HepG2 (cell line): Measurements from ENCODE around the gene LRSAM1. TPM values are rescaled to one million over a fixed set of nuclear protein-coding genes. Genes with fewer than 3 reads are reported as not detected.

Source experiments
- ATAC-seq: fragments of 200-7000 bp; cut with Tn5 transposase; 3 replicates; pipeline ENCODE4 v1.9.1; 2020; ENCODE audit warnings: mild to moderate bottlenecking, moderate library complexity
- BruUV-seq: library from RNA; stranded (reverse); fragments of 400-500 nt; replicated peaks from 2 replicates; lab custom pipeline; 2021; lab: Mats Ljungman, UMichigan
- CTCF ChIA-PET: fragments of 300-600 bp; formaldehyde crosslinking; extraction: SDS; loops from one replicate; lab custom pipeline; 2021; ENCODE audit warnings: low total read pairs, inconsistent platforms, low intra/inter-chr PET ratio; lab: Yijun Ruan, JAX
- POLR2A ChIA-PET: fragments of 350-600 bp; sonication (Branson Sonifier 250); formaldehyde crosslinking; loops from one replicate; lab custom pipeline; 2020; ENCODE audit warnings: antibody characterized with exemption, inconsistent platforms; lab: Yijun Ruan, JAX
- DNase-seq: peaks from one replicate; pipeline ENCODE4 v3.0.0-alpha.2; 2015; ENCODE audit warnings: low spot score
- FAIRE-seq: peaks from 3 replicates; lab custom pipeline; 2011; peaks lifted over from hg19 to GRCh38; lab: Jason Lieb, UNC
- H2AFZ ChIP-seq: one replicate; pipeline ENCODE4 v1.6.1; 2011; ENCODE audit warnings: low read length, inconsistent platforms
- H3K27ac ChIP-seq: fragments of 300-600 bp; 3 replicates; pipeline ENCODE4 v1.8.0; 2011; ENCODE audit warnings: mixed run types, mild to moderate bottlenecking, mixed read lengths, low read length, inconsistent platforms; ENCODE audit not compliant: insufficient read depth; ENCODE audit errors: extremely low read length
- H3K27me3 ChIP-seq, 2 experiments: fragments of 200-600 bp in 1 of 2; 2 replicates in 1 of 2; 3 replicates in 1 of 2; pipeline versions ENCODE4 v1.6.0 to v1.8.0; 2011; ENCODE audit warnings: low read length in 2 of 2, mild to moderate bottlenecking in 2 of 2, moderate library complexity in 2 of 2, inconsistent platforms in 1 of 2; ENCODE audit not compliant: insufficient read depth in 2 of 2, control insufficient read depth in 1 of 2
- H3K36me3 ChIP-seq, 2 experiments: fragments of 200-600 bp in 1 of 2; replicated peaks in 1 of 2; 2 replicates in 1 of 2; 3 replicates in 1 of 2; pipeline versions ENCODE4 v1.5.1 to v1.8.0; 2011; ENCODE audit warnings: low read length in 2 of 2, inconsistent platforms in 1 of 2; ENCODE audit not compliant: insufficient read depth in 2 of 2, control insufficient read depth in 1 of 2
- H3K4me1 ChIP-seq: 2 replicates; pipeline ENCODE4 v1.5.1; 2012; ENCODE audit warnings: low read length, inconsistent platforms; ENCODE audit not compliant: insufficient read depth
- H3K4me2 ChIP-seq: 2 replicates; pipeline ENCODE4 v1.6.0; 2011; ENCODE audit warnings: low read depth, low read length, inconsistent platforms
- H3K4me3 ChIP-seq, 3 experiments: fragments of 200-600 bp in 1 of 3; sonication (generic), shearing (Covaris generic) in 1 of 3; replicated peaks in 1 of 3; 2 replicates each; pipeline ENCODE4 v1.5.1; 2011 to 2016; ENCODE audit warnings: low read length in 3 of 3, inconsistent platforms in 2 of 3, low read depth in 2 of 3, mild to moderate bottlenecking in 2 of 3, control low read depth in 1 of 3, mixed read lengths in 1 of 3; ENCODE audit not compliant: insufficient read depth in 1 of 3
- H3K79me2 ChIP-seq: one replicate; pipeline ENCODE4 v1.6.1; 2011; ENCODE audit warnings: low read length, inconsistent platforms; ENCODE audit not compliant: insufficient read depth
- H3K9ac ChIP-seq: 2 replicates; pipeline ENCODE4 v1.6.0; 2011; ENCODE audit warnings: mild to moderate bottlenecking, low read depth, low read length, inconsistent platforms; ENCODE audit not compliant: insufficient read depth
- H3K9me3 ChIP-seq: 2 replicates; pipeline ENCODE4 v1.5.1; 2012; ENCODE audit warnings: mild to moderate bottlenecking, low read length
- H4K20me1 ChIP-seq: 2 replicates; pipeline ENCODE4 v1.6.0; 2011; ENCODE audit warnings: inconsistent platforms, mild to moderate bottlenecking, low read length, moderate library complexity; ENCODE audit not compliant: insufficient read depth
- ADNP ChIP-seq: sonication (generic); formaldehyde crosslinking; IDR thresholded peaks from 2 replicates; pipeline ENCODE4 v1.4.0; 2020; ENCODE audit warnings: missing genetic modification reagents
- BCL6 ChIP-seq: IDR thresholded peaks from 2 replicates; pipeline ENCODE4 v1.6.1; 2016; ENCODE audit warnings: missing genetic modification reagents, missing compliant biosample characterization
- DR1 ChIP-seq: sonication (generic); formaldehyde crosslinking; IDR thresholded peaks from 2 replicates; pipeline ENCODE4 v1.8.0; 2021; ENCODE audit warnings: mild to moderate bottlenecking, missing genetic modification reagents, inconsistent platforms
- E2F1 ChIP-seq: sonication (generic); formaldehyde crosslinking; IDR thresholded peaks from 2 replicates; pipeline ENCODE4 v1.5.0; 2020; ENCODE audit warnings: missing genetic modification reagents
- IKZF4 ChIP-seq: sonication (generic); formaldehyde crosslinking; IDR thresholded peaks from 2 replicates; pipeline ENCODE4 v1.5.1; 2020; ENCODE audit warnings: borderline replicate concordance, mild to moderate bottlenecking, low read depth, missing genetic modification reagents; ENCODE audit errors: not compliant biosample characterization
- PHF20 ChIP-seq: sonication (generic); formaldehyde crosslinking; IDR thresholded peaks from 2 replicates; pipeline ENCODE4 v1.5.0; 2020; ENCODE audit warnings: mild to moderate bottlenecking, missing genetic modification reagents
- SMAD9 ChIP-seq: sonication (generic); formaldehyde crosslinking; IDR thresholded peaks from 2 replicates; pipeline ENCODE4 v1.5.1; 2020; ENCODE audit warnings: mild to moderate bottlenecking, missing genetic modification reagents
- TBL1XR1 ChIP-seq: fragments of 150-350 bp; IDR thresholded peaks from 2 replicates; pipeline ENCODE4 v1.6.1; 2014; ENCODE audit warnings: borderline replicate concordance, low read length; ENCODE audit not compliant: partially characterized antibody
- TBX2 ChIP-seq: sonication (generic); formaldehyde crosslinking; IDR thresholded peaks from 2 replicates; pipeline ENCODE4 v1.5.0; 2020; ENCODE audit warnings: missing genetic modification reagents, mild to moderate bottlenecking, borderline replicate concordance
- U2AF2 ChIP-seq: fragments of 200-400 bp; formaldehyde crosslinking; IDR thresholded peaks from 2 replicates; pipeline ENCODE4 v1.6.1; 2017; ENCODE audit warnings: low read depth, mild to moderate bottlenecking, low read length
- ZNF18 ChIP-seq: sonication (generic); formaldehyde crosslinking; IDR thresholded peaks from 2 replicates; pipeline ENCODE4 v1.8.0; 2022; ENCODE audit warnings: mild to moderate bottlenecking, missing genetic modification reagents; ENCODE audit not compliant: insufficient replicate concordance
- ZNF207 ChIP-seq: fragments of 450-650 bp; IDR thresholded peaks from 2 replicates; pipeline ENCODE4 v1.6.1; 2016; ENCODE audit warnings: antibody characterized with exemption, borderline replicate concordance
- ZNF382 ChIP-seq: sonication (generic); formaldehyde crosslinking; IDR thresholded peaks from 2 replicates; pipeline ENCODE4 v1.5.0; 2020; ENCODE audit warnings: missing genetic modification reagents, mild to moderate bottlenecking, borderline replicate concordance
- ZNF441 ChIP-seq: sonication (generic); formaldehyde crosslinking; IDR thresholded peaks from 2 replicates; pipeline ENCODE4 v1.7.0; 2021; ENCODE audit warnings: missing genetic modification reagents, borderline replicate concordance
- ZNF570 ChIP-seq: sonication (generic); formaldehyde crosslinking; IDR thresholded peaks from 2 replicates; pipeline ENCODE4 v1.4.0; 2020; ENCODE audit warnings: mild to moderate bottlenecking, missing genetic modification reagents, borderline replicate concordance
- WGBS: methylation state at CpG from one replicate; pipeline ENCODE4 v1.1.6; 2017; ENCODE audit warnings: low lambda C conversion rate; 5-methylcytosine and 5-hydroxymethylcytosine counted together
- in situ Hi-C: cut with HindIII; loops from 2 replicates; pipeline ENCODE4 v1.10.0; 2017; ENCODE audit warnings: low pct_unique_long_range_greater_than_20kb; ENCODE audit not compliant: extremely low pct_ligation_motif_present
- intact Hi-C: fragments of 100-400 bp; cut with micrococcal nuclease; formaldehyde crosslinking; loops from one replicate; pipeline ENCODE4 v1.10.0; 2022; ENCODE audit not compliant: unreplicated experiment
- polyA plus RNA-seq, 8 experiments: library from polyadenylated mRNA; depleted of rRNA in 3 of 8; stranded (reverse) in 7 of 8; unstranded in 1 of 8; fragments of >200 nt; fragmentation: Illumina TruSeq in 4 of 8; extraction: Trizol in 4 of 8; gene quantifications; 2 replicates each; pipeline versions ENCODE4 v1.2.1 to v1.2.3, GENCODE V29; 2011 to 2016; ENCODE audit warnings: low read depth in 4 of 8, missing spikeins in 1 of 8, mixed read lengths in 1 of 8; ENCODE audit not compliant: insufficient read depth in 1 of 8
- total RNA-seq, 5 experiments: library from RNA; depleted of rRNA; stranded (reverse); fragments of >200 nt; fragmentation: Illumina TruSeq; extraction: Trizol; gene quantifications; 2 replicates each; pipeline ENCODE4 v1.2.3, GENCODE V29; 2016; ENCODE audit warnings: low read depth in 1 of 5

The LRSAM1 gene
- total and polyA plus RNA-seq, 2 of the 13 experiments (the other 11 are each of a cell fraction or from before 2014, with no cell fraction given) = 8.7 to 10.2 TPM

- 97% methylated on average over 6 of the region's 9 CpGs for WGBS
- FAIRE-seq = no peak
- H3K79me2 ChIP-seq = no peaks in the 10 kb centered on the region
- in situ Hi-C loops (no loop called here), intact Hi-C loops (no loop called here)
- no peak overlapping the region for H2AFZ ChIP-seq
- no peaks in the 10 kb centered on the region for H3K27me3 ChIP-seq
- no peak for DNase-seq
- H4K20me1 ChIP-seq = no peaks in the 10 kb centered on the region
- H3K4me2 ChIP-seq = no peak overlapping the region
- ChIA-PET CTCF (no interaction called here), POLR2A (no interaction called here)
- H3K36me3 ChIP-seq = peaks cover 14 to 50% of the 10 kb centered on the region in 2 experiments; a peak in 4 of 5 replicates
- no peaks in the 10 kb centered on the region for H3K4me1 ChIP-seq
- H3K27ac ChIP-seq = no peak overlapping the region
- BruUV-seq = no TSS peak
- no peak for ATAC-seq
- no peak overlapping the region for H3K9ac ChIP-seq
- H3K9me3 ChIP-seq = no peaks in the 10 kb centered on the region
- no peak overlapping the region for H3K4me3 ChIP-seq
- TF ChIP-seq BCL6 (CRISPR knock-in tag) = no peak
- TF ChIP-seq PHF20 (CRISPR knock-in tag) = no peak
- TF ChIP-seq E2F1 (CRISPR knock-in tag) = no peak
- no peak for TF ChIP-seq SMAD9
- no peak for TF ChIP-seq ZNF441 (CRISPR knock-in tag)
- no peak for TF ChIP-seq ZNF570 (CRISPR knock-in tag)
- no peak for TF ChIP-seq IKZF4 (CRISPR knock-in tag)
- no peak for TF ChIP-seq TBX2 (CRISPR knock-in tag)
- TF ChIP-seq ZNF207 = no peak
- no peak for TF ChIP-seq ZNF382 (CRISPR knock-in tag)
- no peak for TF ChIP-seq U2AF2
- no peak for TF ChIP-seq ADNP
- no peak for TF ChIP-seq DR1
- no peak for TF ChIP-seq TBL1XR1
- TF ChIP-seq ZNF18 (CRISPR knock-in tag) = no peak
Measured at GRCh38 chr9:127458921-127459320, 7.6 kb downstream of the LRSAM1 start.
